Liver (tissue), 9 donors: ENCODE measurements around the gene CC2D1B. TPM values are rescaled to one million over a fixed set of nuclear protein-coding genes. Genes with fewer than 3 reads are reported as not detected.

Experiments
- DNase-seq: peaks from one replicate; pipeline ENCODE4 v3.0.0-alpha.2; 2017; ENCODE audit warnings: low spot score
- H3K27ac ChIP-seq, 2 donors: one replicate each; pipeline ENCODE4 v1.7.0; 2013; ENCODE audit warnings: inconsistent platforms in 2 of 2, low read length in 2 of 2, control low read depth in 1 of 2, low read depth in 1 of 2, mild to moderate bottlenecking in 1 of 2
- H3K27me3 ChIP-seq, 4 donors: one replicate each; pipeline versions ENCODE4 v1.6.1 to v1.7.0; 2013; ENCODE audit warnings: low read length in 3 of 4, inconsistent platforms in 1 of 4, mild to moderate bottlenecking in 1 of 4, moderate library complexity in 1 of 4; ENCODE audit not compliant: control insufficient read depth in 4 of 4, insufficient read depth in 4 of 4
- H3K36me3 ChIP-seq, 4 donors: one replicate each; pipeline versions ENCODE4 v1.6.1 to v1.7.0; 2013; ENCODE audit warnings: low read length in 3 of 4, mild to moderate bottlenecking in 3 of 4, low read depth in 1 of 4, moderate library complexity in 1 of 4; ENCODE audit not compliant: control insufficient read depth in 4 of 4, insufficient read depth in 3 of 4
- H3K4me1 ChIP-seq, 4 donors: one replicate each; pipeline versions ENCODE4 v1.6.1 to v1.7.0; 2013; ENCODE audit warnings: low read length in 3 of 4, mild to moderate bottlenecking in 3 of 4, moderate library complexity in 1 of 4; ENCODE audit not compliant: control insufficient read depth in 4 of 4, insufficient read depth in 4 of 4
- H3K4me3 ChIP-seq, 3 donors: one replicate each; pipeline versions ENCODE4 v1.6.1 to v1.7.0; 2013; ENCODE audit warnings: low read length in 3 of 3, control low read depth in 1 of 3, low read depth in 1 of 3, mild to moderate bottlenecking in 1 of 3
- H3K9ac ChIP-seq, 2 donors: one replicate each; pipeline ENCODE4 v1.7.0; 2013; ENCODE audit warnings: low read length in 2 of 2, mild to moderate bottlenecking in 2 of 2, moderate library complexity in 2 of 2, control low read depth in 1 of 2, low read depth in 1 of 2
- H3K9me3 ChIP-seq, 4 donors: one replicate each; pipeline versions ENCODE4 v1.6.1 to v1.7.0; 2013; ENCODE audit warnings: low read length in 3 of 4; ENCODE audit not compliant: control insufficient read depth in 4 of 4
- CTCF ChIP-seq: fragments of 150-350 bp; IDR thresholded peaks from 2 replicates; pipeline ENCODE4 v1.5.1; 2017; ENCODE audit warnings: improper control_type of control experiment, low read depth, low read length; ENCODE audit not compliant: missing input control
- EGR1 ChIP-seq, 2 donors: IDR thresholded peaks; 2 replicates each; pipeline ENCODE4 v1.6.1; 2016 to 2018; ENCODE audit warnings: antibody characterized with exemption in 2 of 2, low read depth in 2 of 2
- FOXA1 ChIP-seq: IDR thresholded peaks from 2 replicates; pipeline ENCODE4 v1.6.1; 2016; ENCODE audit warnings: antibody characterized with exemption
- FOXA2 ChIP-seq: IDR thresholded peaks from 2 replicates; pipeline ENCODE4 v1.6.1; 2016; ENCODE audit warnings: antibody characterized with exemption
- GABPA ChIP-seq, 2 donors: IDR thresholded peaks in 1 of 2; conservative IDR thresholded peaks in 1 of 2; 2 replicates each; pipeline ENCODE4 v1.6.1; 2016; ENCODE audit warnings: antibody characterized with exemption in 2 of 2, mild to moderate bottlenecking in 1 of 2, moderate library complexity in 1 of 2
- HNF4A ChIP-seq, 2 donors: conservative IDR thresholded peaks; 2 replicates each; pipeline ENCODE4 v1.6.1; 2016; ENCODE audit warnings: antibody characterized with exemption in 2 of 2, mild to moderate bottlenecking in 2 of 2
- HNF4G ChIP-seq: IDR thresholded peaks from 2 replicates; pipeline ENCODE4 v1.6.1; 2016; ENCODE audit warnings: antibody characterized with exemption
- JUND ChIP-seq, 2 donors: IDR thresholded peaks; 2 replicates each; pipeline ENCODE4 v1.6.1; 2016; ENCODE audit warnings: antibody characterized with exemption in 2 of 2
- NR2F2 ChIP-seq: IDR thresholded peaks from 2 replicates; pipeline ENCODE4 v1.6.1; 2016; ENCODE audit warnings: antibody characterized with exemption
- RAD21 ChIP-seq, 2 donors: IDR thresholded peaks; 2 replicates each; pipeline ENCODE4 v1.6.1; 2016; ENCODE audit warnings: antibody characterized with exemption in 2 of 2, mild to moderate bottlenecking in 2 of 2
- RXRA ChIP-seq, 2 donors: IDR thresholded peaks; 2 replicates each; pipeline ENCODE4 v1.6.1; 2017 to 2018; ENCODE audit warnings: antibody characterized with exemption in 2 of 2, mild to moderate bottlenecking in 1 of 2
- SP1 ChIP-seq: IDR thresholded peaks from 2 replicates; pipeline ENCODE4 v1.6.1; 2018; ENCODE audit warnings: antibody characterized with exemption, mild to moderate bottlenecking
- TAF1 ChIP-seq: conservative IDR thresholded peaks from 2 replicates; pipeline ENCODE4 v1.6.1; 2016; ENCODE audit warnings: antibody characterized with exemption, mild to moderate bottlenecking
- YY1 ChIP-seq: IDR thresholded peaks from 2 replicates; pipeline ENCODE4 v1.6.1; 2016; ENCODE audit warnings: antibody characterized with exemption, mild to moderate bottlenecking
- ZBTB33 ChIP-seq: IDR thresholded peaks from 2 replicates; pipeline ENCODE4 v1.6.1; 2016; ENCODE audit warnings: antibody characterized with exemption
- WGBS: extraction: QIAGEN DNeasy Blood & Tissue Kit; methylation state at CpG from one replicate; pipeline ENCODE4 v1.1.7; 2013; 5-methylcytosine and 5-hydroxymethylcytosine counted together
- polyA plus RNA-seq, 2 donors: library from polyadenylated mRNA; stranded (reverse) in 1 of 2; unstranded in 1 of 2; fragments of 200-250 nt in 1 of 2; fragments of >200 nt in 1 of 2; fragmentation: Nextera tagmentation in 1 of 2; extraction: Ambion mirVana in 1 of 2; gene quantifications; one replicate each; pipeline versions ENCODE4 v1.2.1 to v1.2.3, GENCODE V29; 2013 to 2015
- total RNA-seq, 2 donors: library from RNA; depleted of rRNA; stranded (reverse); fragments of >200 nt; gene quantifications; one replicate each; pipeline ENCODE4 v1.2.3, GENCODE V29; 2014
- TF ChIP-seq, protein P1 (sequence below): IDR thresholded peaks from 2 replicates; pipeline ENCODE4 v1.6.1; 2016; ENCODE audit warnings: antibody characterized with exemption
- TF ChIP-seq, protein P2 (sequence below): IDR thresholded peaks from 2 replicates; pipeline ENCODE4 v1.6.1; 2016; ENCODE audit warnings: antibody characterized with exemption
- TF ChIP-seq, protein P3 (sequence below): IDR thresholded peaks from 2 replicates; pipeline ENCODE4 v1.6.1; 2016; ENCODE audit warnings: antibody characterized with exemption, mild to moderate bottlenecking
- donor health status: healthy.
- donor health status: healthy.
- donor health status: healthy.
- donor health status: healthy.
- donor health status: healthy.

CC2D1B gene
- total and polyA plus RNA-seq, 4 donors = 4.5 to 15.7 (median 7.5) TPM

DNA sequence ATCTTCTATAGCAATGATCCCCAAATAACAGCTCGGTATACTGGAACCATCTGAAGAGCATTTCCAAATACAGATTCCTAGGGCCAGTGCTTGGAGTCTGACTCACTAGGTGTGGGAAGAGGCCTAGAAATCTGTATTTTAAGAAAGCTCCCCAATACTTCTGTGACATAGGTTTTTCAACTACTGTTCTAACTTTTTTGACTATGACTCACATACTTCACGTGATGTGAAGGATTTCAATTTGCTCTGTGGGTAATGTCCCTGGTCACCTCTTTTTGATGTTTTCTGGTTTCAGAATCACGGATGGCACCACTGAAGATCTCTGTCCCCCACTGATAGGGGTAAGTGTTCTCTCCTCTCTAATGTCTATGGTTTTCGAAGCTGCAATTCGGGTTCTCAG, 27.2 kb upstream of the CC2D1B start (continued):
- TF ChIP-seq CTCF = no peak
- no peak for TF ChIP-seq NR2F2
- TF ChIP-seq, protein P1, sequence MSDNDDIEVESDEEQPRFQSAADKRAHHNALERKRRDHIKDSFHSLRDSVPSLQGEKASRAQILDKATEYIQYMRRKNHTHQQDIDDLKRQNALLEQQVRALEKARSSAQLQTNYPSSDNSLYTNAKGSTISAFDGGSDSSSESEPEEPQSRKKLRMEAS = no peak
- TF ChIP-seq YY1 = no peak
- TF ChIP-seq GABPA (IDR thresholded peaks at IDR 0.05 in 1 of 2, conservative IDR thresholded peaks at IDR 0.05 in 1 of 2) = no peak

- no peaks in the 10 kb centered on the region for H3K27me3 ChIP-seq
- no peak for DNase-seq
- H3K9ac ChIP-seq = no peak overlapping the region
- H3K4me3 ChIP-seq = no peak overlapping the region
- H3K9me3 ChIP-seq = no peaks in the 10 kb centered on the region
- TF ChIP-seq TAF1 = no peak
- no peak for TF ChIP-seq RXRA (IDR thresholded peaks at IDR 0.05)
- no peak for TF ChIP-seq EGR1 (IDR thresholded peaks at IDR 0.05; ENCODE audit: low read depth in 2 of 2)
- no peak for TF ChIP-seq RAD21 (IDR thresholded peaks at IDR 0.05)
- no peak for TF ChIP-seq FOXA2
- TF ChIP-seq, protein P1 = no peak
- no peak for TF ChIP-seq SP1
- no peak for TF ChIP-seq HNF4G
- TF ChIP-seq ZBTB33 = no peak
- TF ChIP-seq FOXA1 = no peak
- TF ChIP-seq, protein P2, sequence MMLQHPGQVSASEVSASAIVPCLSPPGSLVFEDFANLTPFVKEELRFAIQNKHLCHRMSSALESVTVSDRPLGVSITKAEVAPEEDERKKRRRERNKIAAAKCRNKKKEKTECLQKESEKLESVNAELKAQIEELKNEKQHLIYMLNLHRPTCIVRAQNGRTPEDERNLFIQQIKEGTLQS = no peak
- no peak for TF ChIP-seq GABPA (IDR thresholded peaks at IDR 0.05 in 1 of 2, conservative IDR thresholded peaks at IDR 0.05 in 1 of 2)
- TF ChIP-seq CTCF = no peak
- TF ChIP-seq NR2F2 = no peak
- TF ChIP-seq HNF4A (conservative IDR thresholded peaks at IDR 0.05) = no peak
- no peak for TF ChIP-seq JUND (IDR thresholded peaks at IDR 0.05)
- TF ChIP-seq, protein P3, sequence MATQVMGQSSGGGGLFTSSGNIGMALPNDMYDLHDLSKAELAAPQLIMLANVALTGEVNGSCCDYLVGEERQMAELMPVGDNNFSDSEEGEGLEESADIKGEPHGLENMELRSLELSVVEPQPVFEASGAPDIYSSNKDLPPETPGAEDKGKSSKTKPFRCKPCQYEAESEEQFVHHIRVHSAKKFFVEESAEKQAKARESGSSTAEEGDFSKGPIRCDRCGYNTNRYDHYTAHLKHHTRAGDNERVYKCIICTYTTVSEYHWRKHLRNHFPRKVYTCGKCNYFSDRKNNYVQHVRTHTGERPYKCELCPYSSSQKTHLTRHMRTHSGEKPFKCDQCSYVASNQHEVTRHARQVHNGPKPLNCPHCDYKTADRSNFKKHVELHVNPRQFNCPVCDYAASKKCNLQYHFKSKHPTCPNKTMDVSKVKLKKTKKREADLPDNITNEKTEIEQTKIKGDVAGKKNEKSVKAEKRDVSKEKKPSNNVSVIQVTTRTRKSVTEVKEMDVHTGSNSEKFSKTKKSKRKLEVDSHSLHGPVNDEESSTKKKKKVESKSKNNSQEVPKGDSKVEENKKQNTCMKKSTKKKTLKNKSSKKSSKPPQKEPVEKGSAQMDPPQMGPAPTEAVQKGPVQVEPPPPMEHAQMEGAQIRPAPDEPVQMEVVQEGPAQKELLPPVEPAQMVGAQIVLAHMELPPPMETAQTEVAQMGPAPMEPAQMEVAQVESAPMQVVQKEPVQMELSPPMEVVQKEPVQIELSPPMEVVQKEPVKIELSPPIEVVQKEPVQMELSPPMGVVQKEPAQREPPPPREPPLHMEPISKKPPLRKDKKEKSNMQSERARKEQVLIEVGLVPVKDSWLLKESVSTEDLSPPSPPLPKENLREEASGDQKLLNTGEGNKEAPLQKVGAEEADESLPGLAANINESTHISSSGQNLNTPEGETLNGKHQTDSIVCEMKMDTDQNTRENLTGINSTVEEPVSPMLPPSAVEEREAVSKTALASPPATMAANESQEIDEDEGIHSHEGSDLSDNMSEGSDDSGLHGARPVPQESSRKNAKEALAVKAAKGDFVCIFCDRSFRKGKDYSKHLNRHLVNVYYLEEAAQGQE = no peak
- no peak for TF ChIP-seq YY1
- 93% methylated on average over 5 of the region's 5 CpGs for WGBS
- H3K27ac ChIP-seq = no peak overlapping the region
- no peaks in the 10 kb centered on the region for H3K36me3 ChIP-seq
- no peaks in the 10 kb centered on the region for H3K4me1 ChIP-seq
Observed at GRCh38 chr1:52386458-52386857, 20.5 kb upstream of the CC2D1B start.
